Astrocyte (in vitro differentiated cells and primary cell): Measurements from ENCODE around the gene FBXL4. TPM values are rescaled to one million over a fixed set of nuclear protein-coding genes. Genes with fewer than 3 reads are reported as not detected.
"Not testable (repeated sequence)": the region's sequence is repeated elsewhere in the genome, so short reads cannot be mapped to it uniquely, and the experiment has no call there.

ENCODE experiments used
- DNase-seq: peaks from one replicate; pipeline ENCODE4 v3.0.0-alpha.2; 2010; ENCODE audit warnings: low read depth
- FAIRE-seq: peaks from 2 replicates; lab custom pipeline; 2011; peaks lifted over from hg19 to GRCh38; lab: Jason Lieb, UNC
- H2AFZ ChIP-seq: 2 replicates; pipeline ENCODE4 v1.6.0; 2012; ENCODE audit warnings: low read depth, low read length, inconsistent platforms
- H3K27ac ChIP-seq: 2 replicates; pipeline ENCODE4 v1.5.1; 2011; ENCODE audit warnings: low read depth, low read length, inconsistent platforms
- H3K27me3 ChIP-seq: 2 replicates; pipeline ENCODE4 v1.6.0; 2011; ENCODE audit warnings: low read length, inconsistent platforms; ENCODE audit not compliant: insufficient read depth
- H3K36me3 ChIP-seq: 2 replicates; pipeline ENCODE4 v1.5.1; 2011; ENCODE audit warnings: low read length, inconsistent platforms; ENCODE audit not compliant: insufficient read depth
- H3K4me1 ChIP-seq: 2 replicates; pipeline ENCODE4 v1.5.1; 2011; ENCODE audit warnings: low read length, inconsistent platforms; ENCODE audit not compliant: insufficient read depth
- H3K4me2 ChIP-seq: 2 replicates; pipeline ENCODE4 v1.6.0; 2012; ENCODE audit warnings: low read length, inconsistent platforms
- H3K4me3 ChIP-seq: 2 replicates; pipeline ENCODE4 v1.5.1; 2011; ENCODE audit warnings: low read depth, mild to moderate bottlenecking, low read length, inconsistent platforms; ENCODE audit not compliant: insufficient read depth
- H3K79me2 ChIP-seq: 2 replicates; pipeline ENCODE4 v1.6.0; 2012; ENCODE audit warnings: mild to moderate bottlenecking, low read length, inconsistent platforms; ENCODE audit not compliant: insufficient read depth
- H3K9ac ChIP-seq: 2 replicates; pipeline ENCODE4 v1.6.0; 2012; ENCODE audit warnings: mild to moderate bottlenecking, low read length, inconsistent platforms
- H3K9me3 ChIP-seq: 2 replicates; pipeline ENCODE4 v1.5.1; 2012; ENCODE audit warnings: low read depth, mild to moderate bottlenecking, low read length, inconsistent platforms; ENCODE audit not compliant: insufficient read depth
- H4K20me1 ChIP-seq: 2 replicates; pipeline ENCODE4 v1.6.0; 2012; ENCODE audit warnings: low read length, inconsistent platforms; ENCODE audit not compliant: insufficient read depth
- H3K27ac Mint-ChIP-seq: one replicate; pipeline ENCODE4 v1.8.0; 2021; ENCODE audit warnings: mild to moderate bottlenecking, mixed read lengths; ENCODE audit not compliant: unreplicated experiment
- H3K27me3 Mint-ChIP-seq: one replicate; pipeline ENCODE4 v1.8.0; 2021; ENCODE audit warnings: low read depth, mixed read lengths; ENCODE audit not compliant: unreplicated experiment
- H3K36me3 Mint-ChIP-seq: one replicate; pipeline ENCODE4 v1.8.0; 2021; ENCODE audit warnings: low read depth, mixed read lengths; ENCODE audit not compliant: unreplicated experiment
- H3K4me1 Mint-ChIP-seq: one replicate; pipeline ENCODE4 v1.8.0; 2021; ENCODE audit warnings: low read depth, mixed read lengths; ENCODE audit not compliant: unreplicated experiment
- H3K4me3 Mint-ChIP-seq: one replicate; pipeline ENCODE4 v1.8.0; 2021; ENCODE audit warnings: mild to moderate bottlenecking, moderate library complexity, mixed read lengths; ENCODE audit not compliant: unreplicated experiment
- H3K9me3 Mint-ChIP-seq: one replicate; pipeline ENCODE4 v1.8.0; 2021; ENCODE audit warnings: mild to moderate bottlenecking, mixed read lengths; ENCODE audit not compliant: unreplicated experiment
- CTCF ChIP-seq: IDR thresholded peaks from 2 replicates; pipeline ENCODE4 v1.5.1; 2011; ENCODE audit warnings: low read depth, mild to moderate bottlenecking, inconsistent platforms, low read length, moderate library complexity; ENCODE audit not compliant: insufficient read depth
- EZH2 ChIP-seq: IDR thresholded peaks from 2 replicates; pipeline ENCODE4 v1.6.1; 2012; ENCODE audit warnings: mild to moderate bottlenecking, low read length, inconsistent platforms; ENCODE audit not compliant: insufficient read depth
- total RNA-seq: library from RNA; stranded (reverse); gene quantifications from 2 replicates; pipeline ENCODE4 v1.2.1, GENCODE V29; 2021

Gene FBXL4
- total RNA-seq, 1 donor from 2014 or later, result 16.1 TPM

GRCh38 chr6:98909236-98909635 lies 38.5 kb downstream of the FBXL4 start:
- H3K4me2 ChIP-seq, result no peak overlapping the region
- no peak overlapping the region for H3K4me3 ChIP-seq
- Mint-ChIP-seq H3K9me3 (peaks cover 14% of the 10 kb centered on the region), H3K27me3 (no peaks in the 10 kb centered on the region), H3K27ac (no peak overlapping the region), H3K4me3 (no peak overlapping the region), H3K4me1 (peaks cover 2% of the 10 kb centered on the region), H3K36me3 (peaks cover 30% of the 10 kb centered on the region)
- no peak overlapping the region for H2AFZ ChIP-seq
- FAIRE-seq (no peak), DNase-seq (no peak)
- no peaks in the 10 kb centered on the region for H4K20me1 ChIP-seq
- H3K36me3 ChIP-seq, result peaks cover 3% of the 10 kb centered on the region
- H3K79me2 ChIP-seq, result no peaks in the 10 kb centered on the region
- TF ChIP-seq EZH2, result no peak
- no peaks in the 10 kb centered on the region for H3K9me3 ChIP-seq
- no peaks in the 10 kb centered on the region for H3K4me1 ChIP-seq
- H3K27ac ChIP-seq, result no peak overlapping the region
- no peak overlapping the region for H3K9ac ChIP-seq
- H3K27me3 ChIP-seq, result no peaks in the 10 kb centered on the region

DNA sequence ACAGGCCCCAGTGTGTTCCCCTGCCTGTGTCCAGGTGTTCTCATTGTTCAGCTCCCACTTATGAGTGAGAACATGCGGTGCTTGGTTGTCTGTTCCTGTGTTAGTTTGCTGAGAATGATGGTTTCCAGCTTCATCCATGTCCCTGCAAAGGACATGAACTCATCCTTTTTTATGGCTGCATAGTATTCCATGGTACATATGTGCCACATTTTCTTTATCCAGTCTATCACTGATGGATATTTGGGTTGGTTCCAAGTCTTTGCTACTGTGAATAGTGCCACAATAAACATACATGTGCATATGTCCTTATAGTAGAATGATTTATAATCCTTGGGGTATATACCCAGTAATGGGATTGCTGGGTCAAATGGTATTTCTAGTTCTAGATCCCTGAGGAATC lies 41.4 kb downstream of the FBXL4 start:
- H3K27me3 ChIP-seq, H3K27ac ChIP-seq, H3K4me3 ChIP-seq, H3K27ac Mint-ChIP-seq, H3K4me1 ChIP-seq, H2AFZ ChIP-seq, H3K9me3 Mint-ChIP-seq, H4K20me1 ChIP-seq, H3K27me3 Mint-ChIP-seq, H3K36me3 ChIP-seq, H3K9ac ChIP-seq, H3K9me3 ChIP-seq, H3K4me3 Mint-ChIP-seq, H3K4me2 ChIP-seq, H3K79me2 ChIP-seq, DNase-seq, FAIRE-seq: not testable (repeated sequence)
- H3K36me3 Mint-ChIP-seq, result peaks cover 13% of the 10 kb centered on the region
- H3K4me1 Mint-ChIP-seq, result peaks cover 12% of the 10 kb centered on the region

GRCh38 chr6:98905759-98906158 lies 42.0 kb downstream of the FBXL4 start:
- Histone ChIP-seq H3K9ac (no peak overlapping the region), H3K36me3 (peaks cover 3% of the 10 kb centered on the region), H3K9me3 (no peaks in the 10 kb centered on the region), H3K4me1 (no peaks in the 10 kb centered on the region), H3K79me2 (no peaks in the 10 kb centered on the region), H4K20me1 (no peaks in the 10 kb centered on the region), H3K27me3 (no peaks in the 10 kb centered on the region), H3K27ac (no peak overlapping the region), H2AFZ (no peak overlapping the region), H3K4me3 (no peak overlapping the region), H3K4me2 (no peak overlapping the region)
- no peak overlapping the region for H3K4me3 Mint-ChIP-seq
- DNase-seq (no peak), FAIRE-seq (no peak)
- no peak for TF ChIP-seq CTCF
- TF ChIP-seq EZH2, result no peak
- no peaks in the 10 kb centered on the region for H3K27me3 Mint-ChIP-seq
- no peak overlapping the region for H3K27ac Mint-ChIP-seq
- peaks cover 2% of the 10 kb centered on the region for H3K9me3 Mint-ChIP-seq
- H3K36me3 Mint-ChIP-seq, result peaks cover 17% of the 10 kb centered on the region
- peaks cover 12% of the 10 kb centered on the region for H3K4me1 Mint-ChIP-seq
